ENCODE measurements around the gene NOXA1.

DNA sequence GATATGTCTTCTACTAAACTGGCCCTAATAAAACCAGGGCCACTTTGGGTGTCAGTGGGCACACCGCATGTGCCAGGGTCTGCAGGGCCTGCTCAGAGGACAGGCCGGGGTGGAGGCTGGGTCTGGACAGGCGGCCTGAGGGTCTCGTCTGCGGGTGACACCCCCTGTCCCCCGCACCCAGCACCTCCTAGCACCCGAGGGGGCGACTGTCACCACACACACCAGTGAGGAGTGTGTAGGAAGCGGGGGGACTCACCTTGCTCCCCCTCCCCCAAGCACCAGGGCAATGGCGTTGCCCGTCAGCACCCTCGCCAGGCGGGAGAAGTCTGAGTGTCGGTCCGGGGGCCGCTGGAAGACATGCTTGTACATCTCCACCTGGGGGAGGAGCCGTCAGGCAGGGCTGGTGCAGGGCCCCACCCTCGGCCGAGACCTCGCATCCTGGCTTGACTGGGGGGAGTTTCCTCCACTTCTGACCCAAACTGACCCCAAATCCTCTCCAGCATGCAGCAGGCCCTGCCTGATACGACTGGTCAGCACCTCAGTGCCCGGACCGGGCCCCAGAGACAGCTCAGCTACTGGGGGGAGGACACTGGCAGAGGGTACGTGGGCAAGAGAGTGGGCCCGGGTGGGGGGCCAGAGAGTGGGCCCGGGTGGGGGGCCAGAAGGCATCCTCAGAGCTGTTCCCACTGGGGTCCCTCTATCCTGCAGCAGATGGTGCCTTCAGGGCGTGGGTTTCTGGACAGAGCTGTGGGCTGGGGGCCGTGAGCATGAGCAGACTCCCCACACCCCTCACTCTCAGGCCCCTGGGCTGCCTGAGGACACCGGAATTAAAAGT is 54.8 kb downstream of the NOXA1 start:
- TF ChIP-seq, protein P1, sequence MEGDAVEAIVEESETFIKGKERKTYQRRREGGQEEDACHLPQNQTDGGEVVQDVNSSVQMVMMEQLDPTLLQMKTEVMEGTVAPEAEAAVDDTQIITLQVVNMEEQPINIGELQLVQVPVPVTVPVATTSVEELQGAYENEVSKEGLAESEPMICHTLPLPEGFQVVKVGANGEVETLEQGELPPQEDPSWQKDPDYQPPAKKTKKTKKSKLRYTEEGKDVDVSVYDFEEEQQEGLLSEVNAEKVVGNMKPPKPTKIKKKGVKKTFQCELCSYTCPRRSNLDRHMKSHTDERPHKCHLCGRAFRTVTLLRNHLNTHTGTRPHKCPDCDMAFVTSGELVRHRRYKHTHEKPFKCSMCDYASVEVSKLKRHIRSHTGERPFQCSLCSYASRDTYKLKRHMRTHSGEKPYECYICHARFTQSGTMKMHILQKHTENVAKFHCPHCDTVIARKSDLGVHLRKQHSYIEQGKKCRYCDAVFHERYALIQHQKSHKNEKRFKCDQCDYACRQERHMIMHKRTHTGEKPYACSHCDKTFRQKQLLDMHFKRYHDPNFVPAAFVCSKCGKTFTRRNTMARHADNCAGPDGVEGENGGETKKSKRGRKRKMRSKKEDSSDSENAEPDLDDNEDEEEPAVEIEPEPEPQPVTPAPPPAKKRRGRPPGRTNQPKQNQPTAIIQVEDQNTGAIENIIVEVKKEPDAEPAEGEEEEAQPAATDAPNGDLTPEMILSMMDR (IDR thresholded peaks at IDR 0.05): no peak
- TF ChIP-seq POLR2AphosphoS5 (IDR thresholded peaks at IDR 0.05): no peak
